ENCODE measurements around the gene ARHGEF39.

- TF ChIP-seq CTCF (conservative IDR thresholded peaks at IDR 0.05 in 1 of 2, IDR thresholded peaks at IDR 0.05 in 1 of 2; ENCODE audit: extremely low read depth in 1 of 2, insufficient read depth in 1 of 2, low read depth in 1 of 2, low read length in 2 of 2) (no peak), EZH2 (IDR thresholded peaks at IDR 0.05; ENCODE audit: borderline replicate concordance, low read length) (no peak)
Observed at GRCh38 chr9:35652829-35653209, 12.2 kb downstream of the ARHGEF39 start.

All from mammary epithelial cell (primary cell).